BLaER1 treated with 17β-estradiol and CSF1 and Interleukin-3, amounts not matched to agents 10 nM and 100 nM (cell line): ENCODE results near the gene SLC16A2.

Experiments used
- H3K27ac ChIP-seq, 11 experiments: shearing (Covaris generic); formaldehyde crosslinking; 2 replicates each; pipeline ENCODE4 v1.8.1; 2022
- H3K27me3 ChIP-seq, 11 experiments: shearing (Covaris generic); formaldehyde crosslinking; 2 replicates each; pipeline ENCODE4 v1.8.1; 2022
- H3K36me3 ChIP-seq, 11 experiments: shearing (Covaris generic); formaldehyde crosslinking; 2 replicates each; pipeline ENCODE4 v1.8.1; 2022
- H3K4me1 ChIP-seq, 10 experiments: shearing (Covaris generic); formaldehyde crosslinking; 2 replicates each; pipeline ENCODE4 v1.8.1; 2022
- H3K4me2 ChIP-seq, 11 experiments: shearing (Covaris generic); formaldehyde crosslinking; 2 replicates each; pipeline ENCODE4 v1.8.1; 2022
- H3K4me3 ChIP-seq, 10 experiments: shearing (Covaris generic); formaldehyde crosslinking; 2 replicates each; pipeline ENCODE4 v1.8.1; 2022
- H3K9ac ChIP-seq, 11 experiments: shearing (Covaris generic); formaldehyde crosslinking; 2 replicates each; pipeline ENCODE4 v1.8.1; 2022
- H3K9me3 ChIP-seq, 11 experiments: shearing (Covaris generic); formaldehyde crosslinking; replicated peaks in 1 of 11; 2 replicates each; pipeline ENCODE4 v1.8.1; 2022
- H4K20me1 ChIP-seq, 11 experiments: shearing (Covaris generic); formaldehyde crosslinking; 2 replicates each; pipeline ENCODE4 v1.8.1; 2022
- Cebpa-rat ChIP-seq, 11 experiments: shearing (Covaris generic); IDR thresholded peaks; 2 replicates each; pipeline ENCODE4 v1.8.1; 2022

The SLC16A2 gene

GRCh38 chrX:74540635-74541249 lies 119.4 kb downstream of the SLC16A2 start:
- peaks cover 0 to 9% (median 0%) of the 10 kb centered on the region in 11 experiments; a peak in 2 of 22 replicates for H3K9me3 ChIP-seq
- no peak for TF ChIP-seq Cebpa-rat (IDR thresholded peaks at IDR 0.05)
- H3K36me3 ChIP-seq = no peaks in the 10 kb centered on the region

GRCh38 chrX:74545880-74546523 lies 124.7 kb downstream of the SLC16A2 start:
- Histone ChIP-seq H3K9me3 (peaks cover 0 to 14% (median 7%) of the 10 kb centered on the region in 11 experiments; a peak in 4 of 22 replicates), H3K4me3 (no peak overlapping the region), H3K4me2 (no peak overlapping the region), H3K9ac (no peak overlapping the region), H3K4me1 (peaks cover 0 to 4% (median 0%) of the 10 kb centered on the region in 10 experiments; a peak in 1 of 20 replicates), H3K36me3 (no peaks in the 10 kb centered on the region), H3K27ac (no peak overlapping the region), H4K20me1 (no peaks in the 10 kb centered on the region; a peak in 1 of 22 replicates), H3K27me3 (peaks cover 18 to 63% (median 43%) of the 10 kb centered on the region in 11 experiments)
- TF ChIP-seq Cebpa-rat (IDR thresholded peaks at IDR 0.05) = no peak

More at GRCh38 chrX:74540635-74541249, 119.4 kb downstream of the SLC16A2 start:
- Histone ChIP-seq H3K4me3 (no peak overlapping the region), H4K20me1 (no peaks in the 10 kb centered on the region; a peak in 1 of 22 replicates), H3K9ac (no peak overlapping the region), H3K4me2 (no peak overlapping the region), H3K27ac (no peak overlapping the region), H3K27me3 (peaks cover 60 to 99% (median 89%) of the 10 kb centered on the region in 11 experiments), H3K4me1 (peaks cover 14 to 34% (median 20%) of the 10 kb centered on the region in 10 experiments)

GRCh38 chrX:74546984-74547383 lies 125.7 kb downstream of the SLC16A2 start:
- Histone ChIP-seq H4K20me1 (no peaks in the 10 kb centered on the region; a peak in 1 of 22 replicates), H3K4me1 (peaks cover 0 to 4% (median 0%) of the 10 kb centered on the region in 10 experiments; a peak in 1 of 20 replicates), H3K9me3 (peaks cover 0 to 14% (median 7%) of the 10 kb centered on the region in 11 experiments; a peak in 4 of 22 replicates), H3K27me3 (peaks cover 12 to 57% (median 39%) of the 10 kb centered on the region in 11 experiments; a peak in 21 of 22 replicates), H3K4me2 (no peak overlapping the region), H3K4me3 (no peak overlapping the region), H3K27ac (no peak overlapping the region), H3K9ac (no peak overlapping the region), H3K36me3 (no peaks in the 10 kb centered on the region)
- TF ChIP-seq Cebpa-rat (IDR thresholded peaks at IDR 0.05) = no peak

GRCh38 chrX:74550295-74550802 lies 129.1 kb downstream of the SLC16A2 start:
- Histone ChIP-seq H3K4me2 (peak overlapping the region in 10 of 11 experiments; percentile 16 to 50 (median 38); a peak in 11 of 22 replicates), H3K36me3 (no peaks in the 10 kb centered on the region), H3K27me3 (peaks cover 12 to 49% (median 35%) of the 10 kb centered on the region in 11 experiments; a peak in 20 of 22 replicates), H4K20me1 (no peaks in the 10 kb centered on the region; a peak in 1 of 22 replicates), H3K9ac (no peak overlapping the region), H3K9me3 (peaks cover 0 to 14% (median 7%) of the 10 kb centered on the region in 11 experiments; a peak in 4 of 22 replicates), H3K4me3 (no peak overlapping the region), H3K27ac (no peak overlapping the region), H3K4me1 (peaks cover 0 to 4% (median 0%) of the 10 kb centered on the region in 10 experiments; a peak in 1 of 20 replicates)
- TF ChIP-seq Cebpa-rat (IDR thresholded peaks at IDR 0.05) = no peak

GRCh38 chrX:74551934-74552333 lies 130.6 kb downstream of the SLC16A2 start:
- H3K27ac ChIP-seq = no peak overlapping the region
- 0 out of 22 replicates have a peak, but pooled peaks cover 0 to 3% (median 0%) of the 10 kb centered on the region in 11 experiments for H3K9me3 ChIP-seq
- no peak for TF ChIP-seq Cebpa-rat (IDR thresholded peaks at IDR 0.05)

GRCh38 chrX:74557378-74557777 lies 136.1 kb downstream of the SLC16A2 start:
- no peak for TF ChIP-seq Cebpa-rat (IDR thresholded peaks at IDR 0.05)
- no peaks in the 10 kb centered on the region for H3K9me3 ChIP-seq
- no peak overlapping the region for H3K4me2 ChIP-seq
- peaks cover 54 to 91% (median 78%) of the 10 kb centered on the region in 11 experiments for H3K27me3 ChIP-seq
- no peak overlapping the region for H3K27ac ChIP-seq
- H4K20me1 ChIP-seq = no peaks in the 10 kb centered on the region
- H3K9ac ChIP-seq = no peak overlapping the region
- H3K4me1 ChIP-seq = no peaks in the 10 kb centered on the region
- H3K36me3 ChIP-seq = no peaks in the 10 kb centered on the region
- no peak overlapping the region for H3K4me3 ChIP-seq

More at GRCh38 chrX:74551934-74552333, 130.6 kb downstream of the SLC16A2 start:
- no peak overlapping the region for H3K4me2 ChIP-seq
- H3K36me3 ChIP-seq = no peaks in the 10 kb centered on the region
- no peak overlapping the region for H3K4me3 ChIP-seq
- no peak overlapping the region for H3K9ac ChIP-seq
- H3K27me3 ChIP-seq = peaks cover 22 to 60% (median 48%) of the 10 kb centered on the region in 11 experiments
- peaks cover 0 to 4% (median 0%) of the 10 kb centered on the region in 10 experiments; a peak in 1 of 20 replicates for H3K4me1 ChIP-seq
- H4K20me1 ChIP-seq = no peaks in the 10 kb centered on the region; a peak in 1 of 22 replicates

- H3K9ac ChIP-seq = no peak overlapping the region
- no peaks in the 10 kb centered on the region for H3K4me1 ChIP-seq
- no peak for TF ChIP-seq Cebpa-rat (IDR thresholded peaks at IDR 0.05)
- no peak overlapping the region for H3K4me3 ChIP-seq
- H3K27ac ChIP-seq = no peak overlapping the region
- peaks cover 0 to 9% (median 2%) of the 10 kb centered on the region in 11 experiments; a peak in 8 of 22 replicates for H3K36me3 ChIP-seq
- H3K9me3 ChIP-seq = no peaks in the 10 kb centered on the region
- peaks cover 0 to 17% (median 3%) of the 10 kb centered on the region in 11 experiments; a peak in 13 of 22 replicates for H4K20me1 ChIP-seq
- peaks cover 64 to 97% (median 88%) of the 10 kb centered on the region in 11 experiments for H3K27me3 ChIP-seq
- H3K4me2 ChIP-seq = no peak overlapping the region
Observed at GRCh38 chrX:74578137-74578536, 156.8 kb downstream of the SLC16A2 start.

GRCh38 chrX:74579597-74580198 lies 158.4 kb downstream of the SLC16A2 start:
- H3K4me3 ChIP-seq = no peak overlapping the region
- H3K9ac ChIP-seq = no peak overlapping the region
- peaks cover 0 to 21% (median 4%) of the 10 kb centered on the region in 11 experiments; a peak in 12 of 22 replicates for H3K36me3 ChIP-seq
- peaks cover 3 to 33% (median 14%) of the 10 kb centered on the region in 11 experiments; a peak in 15 of 22 replicates for H4K20me1 ChIP-seq
- H3K27me3 ChIP-seq = peaks cover 75 to 99% (median 92%) of the 10 kb centered on the region in 11 experiments
- H3K27ac ChIP-seq = no peak overlapping the region
- no peaks in the 10 kb centered on the region for H3K4me1 ChIP-seq
- TF ChIP-seq Cebpa-rat (IDR thresholded peaks at IDR 0.05) = no peak
- H3K9me3 ChIP-seq = no peaks in the 10 kb centered on the region
- H3K4me2 ChIP-seq = no peak overlapping the region
